GM21515 (cell line): ENCODE measurements around the gene HEBP1.
"Not testable (repeated sequence)": the region's sequence is repeated elsewhere in the genome, so short reads cannot be mapped to it uniquely, and the experiment has no call there.

Experiments used
- ATAC-seq: cut with Tn5 transposase; IDR thresholded peaks from one replicate; pipeline ENCODE4 v1.9.1; 2021; ENCODE audit not compliant: unreplicated experiment

HEBP1 gene, protein sequence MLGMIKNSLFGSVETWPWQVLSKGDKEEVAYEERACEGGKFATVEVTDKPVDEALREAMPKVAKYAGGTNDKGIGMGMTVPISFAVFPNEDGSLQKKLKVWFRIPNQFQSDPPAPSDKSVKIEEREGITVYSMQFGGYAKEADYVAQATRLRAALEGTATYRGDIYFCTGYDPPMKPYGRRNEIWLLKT

DNA sequence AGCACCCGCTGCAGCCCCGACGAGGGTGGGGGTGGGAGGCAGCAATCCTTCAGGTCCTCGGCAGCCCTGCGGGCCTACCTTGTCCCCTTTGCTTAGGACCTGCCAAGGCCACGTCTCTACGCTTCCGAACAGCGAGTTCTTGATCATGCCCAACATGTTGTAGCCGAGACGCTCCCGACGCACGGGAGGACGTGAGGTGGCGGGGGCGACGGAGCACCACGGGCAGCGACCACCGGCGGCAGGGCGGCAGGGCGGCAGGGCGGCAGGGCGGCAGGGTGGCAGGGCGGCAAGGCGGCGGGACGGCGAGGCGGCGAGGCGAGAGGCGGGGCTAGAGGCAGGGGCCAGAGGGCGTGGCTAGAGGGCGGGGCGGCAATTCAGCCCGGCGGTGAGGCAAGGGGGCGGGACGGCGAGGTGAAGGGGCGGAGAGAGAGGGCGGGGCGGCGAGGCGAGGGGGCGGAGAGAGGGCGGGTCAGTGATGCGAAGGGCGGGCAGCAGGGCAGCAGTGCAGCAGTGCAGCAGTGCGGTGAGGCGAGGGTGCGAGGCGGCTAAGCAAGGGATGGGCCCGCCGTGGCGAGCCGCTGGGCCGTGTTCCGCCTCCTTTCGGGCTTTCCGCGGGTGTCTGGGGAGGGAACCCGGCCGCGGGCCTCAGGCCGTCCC is at the start of gene HEBP1:
Gene HEBP1, minus strand, starts transcription at position 307 of the 657 bp plus-strand sequence. Its CDS starts 151 bp downstream, at position 156.
- peak; percentile 92 for ATAC-seq

DNA sequence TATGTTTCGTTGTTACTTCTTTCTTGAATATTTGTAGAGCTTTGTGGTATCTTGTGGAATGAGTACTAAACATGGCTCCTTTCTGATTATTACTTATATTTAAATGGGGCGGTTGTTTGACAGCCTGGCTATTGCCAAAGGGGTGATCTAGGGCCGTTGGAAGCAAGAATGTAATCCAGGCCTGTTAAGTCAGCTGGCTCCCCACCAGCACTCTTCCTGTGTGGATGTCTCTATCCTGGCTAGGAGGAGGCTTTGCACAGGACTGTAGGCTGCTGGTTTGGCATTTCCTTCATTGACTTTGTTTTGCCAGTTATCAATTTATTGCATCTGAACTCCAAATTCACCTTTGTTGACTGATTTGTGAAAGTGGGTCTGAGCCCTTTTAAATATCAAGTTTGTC is 49.8 kb upstream of the HEBP1 start:
- ATAC-seq, result no peak

DNA sequence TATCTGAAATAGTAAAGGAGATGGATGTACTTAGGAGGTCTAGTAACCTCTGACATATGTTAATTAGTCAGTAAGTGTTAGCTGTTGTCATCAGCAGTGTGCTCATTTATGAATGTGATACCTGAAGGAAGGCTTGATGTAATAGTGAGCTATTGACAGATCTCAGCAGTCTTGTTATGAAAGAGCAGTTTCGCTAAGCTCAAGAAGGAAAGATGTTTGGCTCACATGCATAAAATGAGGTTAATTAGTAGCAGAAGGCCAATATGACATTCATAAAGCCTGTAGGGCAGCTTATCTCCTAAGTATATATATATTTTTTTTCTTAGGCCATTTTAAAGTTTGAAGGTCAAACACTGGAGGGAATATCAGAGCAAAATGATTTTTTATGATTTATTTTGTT is 46.9 kb upstream of the HEBP1 start:
- ATAC-seq, result no peak

DNA sequence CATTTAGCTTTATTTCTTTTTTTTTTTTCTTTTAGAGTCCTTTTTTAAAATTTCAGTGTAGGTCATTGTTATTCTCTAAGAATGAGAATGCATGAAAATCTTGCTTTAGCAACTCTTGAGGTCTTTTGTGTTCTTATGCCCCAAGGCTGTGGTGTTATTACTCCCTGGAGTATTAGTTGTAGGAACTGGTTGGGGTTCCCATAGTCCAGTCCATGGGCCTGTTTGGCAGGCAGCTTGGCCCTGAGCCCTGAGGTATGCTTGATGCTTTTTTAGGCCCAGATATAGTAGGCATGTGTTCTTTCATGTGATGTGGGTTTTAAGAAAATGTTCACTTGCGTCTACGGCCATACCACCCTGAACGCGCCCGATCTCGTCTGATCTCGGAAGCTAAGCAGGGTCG is 45.8 kb upstream of the HEBP1 start:
- ATAC-seq, result no peak

DNA sequence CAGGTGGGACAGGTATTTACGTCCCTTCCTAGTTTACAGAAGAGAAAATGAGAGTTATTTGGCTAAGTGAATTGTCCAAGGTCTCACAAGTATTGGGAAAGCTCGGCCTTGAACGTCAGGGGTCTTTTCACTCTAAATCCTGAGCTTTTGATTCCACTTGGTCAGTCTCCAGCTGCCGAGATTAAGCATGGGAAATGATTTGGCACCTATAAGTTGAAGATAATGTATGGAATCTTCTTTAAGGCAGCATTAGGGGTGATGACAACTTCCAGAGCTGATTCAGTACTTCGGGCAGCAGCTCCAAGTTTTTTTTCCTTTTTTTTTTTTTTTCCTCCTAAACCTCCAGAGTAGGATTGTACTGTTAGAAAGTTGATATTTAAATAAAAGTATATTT is 44.8 kb upstream of the HEBP1 start:
- ATAC-seq, result no peak

DNA sequence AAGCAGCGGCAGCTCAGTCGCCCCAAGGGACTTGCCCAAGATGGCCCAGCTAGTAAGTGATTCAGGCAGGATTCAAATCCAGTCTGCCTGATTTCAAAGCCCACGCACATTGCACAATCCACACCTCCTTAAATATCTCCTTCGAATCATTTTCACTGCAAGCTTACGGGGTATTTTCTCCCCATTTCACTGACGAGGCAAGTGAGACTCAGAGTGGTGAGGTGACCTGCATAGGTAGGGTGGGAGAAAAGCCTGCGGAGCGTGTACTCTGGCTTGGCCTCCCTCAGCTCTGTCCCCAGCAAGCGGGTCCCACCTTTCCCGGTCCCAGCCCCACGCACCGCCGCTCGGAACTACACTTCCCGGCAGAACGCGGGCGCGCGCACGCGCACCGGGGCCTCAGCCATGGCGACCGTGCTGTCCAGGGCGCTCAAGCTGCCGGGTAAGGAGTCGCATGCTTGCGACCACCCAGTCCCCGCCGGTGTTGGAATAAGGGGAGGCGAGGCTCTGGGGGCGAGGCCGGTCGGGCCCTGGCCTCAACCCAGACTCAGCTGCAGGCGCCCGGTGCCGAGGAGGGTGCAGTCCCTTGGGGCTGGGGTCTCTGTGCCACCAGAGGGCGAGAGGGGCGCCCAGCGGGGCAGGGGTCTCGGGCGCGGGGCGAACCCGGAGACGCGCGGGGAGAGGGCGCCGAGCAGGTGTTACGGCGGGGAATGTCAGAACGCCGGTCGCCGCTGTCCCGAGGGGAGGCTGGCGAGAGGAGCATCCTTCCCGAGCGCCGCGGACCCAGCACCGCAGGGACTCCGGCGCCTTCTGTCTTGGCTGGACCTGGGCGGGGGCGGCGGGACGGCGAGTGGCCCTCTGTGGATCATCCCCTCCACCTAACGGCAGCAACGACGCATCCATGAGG is 44.2 kb upstream of the HEBP1 start, which contains the start of gene FAM234B:
Gene FAM234B, plus strand, starts transcription at position 380 of the 904 bp plus-strand sequence. Its CDS starts 23 bp downstream, at position 403.
- ATAC-seq, result peak; percentile 81

DNA sequence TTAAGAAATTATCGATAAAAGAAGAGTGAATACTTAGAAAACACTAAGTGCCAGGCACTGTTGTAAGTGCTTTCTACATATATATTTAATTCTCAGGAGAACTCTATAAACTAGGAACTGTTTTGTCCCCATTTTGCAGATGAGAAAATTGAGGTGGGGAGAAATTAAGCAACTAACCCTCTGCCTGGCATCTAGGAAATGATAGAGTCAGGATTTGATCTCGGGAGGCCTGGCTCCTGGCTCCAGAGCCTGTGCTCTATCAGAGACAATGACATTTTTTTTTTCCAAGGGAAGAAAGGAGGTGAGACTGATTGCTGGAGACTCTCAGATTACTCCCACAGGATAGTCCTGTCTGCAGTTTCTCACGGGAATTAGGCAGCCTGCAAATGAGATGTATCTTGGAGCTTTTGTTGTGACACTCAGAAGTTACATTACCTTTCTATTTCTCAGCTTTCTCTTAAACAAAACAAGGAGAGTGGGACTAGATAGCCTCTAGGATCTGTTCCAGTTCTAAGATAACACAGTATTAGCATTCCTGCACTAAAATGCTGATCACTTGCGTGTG is 42.7 kb upstream of the HEBP1 start:
- no peak for ATAC-seq

DNA sequence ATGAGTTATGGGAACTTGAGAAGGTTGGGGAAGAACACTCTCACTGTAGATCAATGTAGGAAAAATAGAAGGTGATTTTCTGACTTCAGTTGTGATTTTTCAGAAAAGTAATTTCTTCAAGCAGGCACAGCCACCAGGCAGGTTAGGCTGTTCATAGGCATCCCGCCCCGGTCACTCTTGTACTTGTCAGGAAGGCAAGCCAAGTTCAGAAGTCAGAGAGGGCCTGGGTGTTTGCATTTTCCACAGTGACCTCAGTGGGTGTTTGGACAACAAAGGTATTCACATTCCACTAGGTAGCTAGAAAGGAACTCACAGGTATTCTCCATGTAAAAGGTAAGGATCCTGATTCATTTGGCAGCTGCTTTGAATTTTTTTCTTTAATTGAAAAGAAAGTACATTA is 41.2 kb upstream of the HEBP1 start:
- no peak for ATAC-seq

DNA sequence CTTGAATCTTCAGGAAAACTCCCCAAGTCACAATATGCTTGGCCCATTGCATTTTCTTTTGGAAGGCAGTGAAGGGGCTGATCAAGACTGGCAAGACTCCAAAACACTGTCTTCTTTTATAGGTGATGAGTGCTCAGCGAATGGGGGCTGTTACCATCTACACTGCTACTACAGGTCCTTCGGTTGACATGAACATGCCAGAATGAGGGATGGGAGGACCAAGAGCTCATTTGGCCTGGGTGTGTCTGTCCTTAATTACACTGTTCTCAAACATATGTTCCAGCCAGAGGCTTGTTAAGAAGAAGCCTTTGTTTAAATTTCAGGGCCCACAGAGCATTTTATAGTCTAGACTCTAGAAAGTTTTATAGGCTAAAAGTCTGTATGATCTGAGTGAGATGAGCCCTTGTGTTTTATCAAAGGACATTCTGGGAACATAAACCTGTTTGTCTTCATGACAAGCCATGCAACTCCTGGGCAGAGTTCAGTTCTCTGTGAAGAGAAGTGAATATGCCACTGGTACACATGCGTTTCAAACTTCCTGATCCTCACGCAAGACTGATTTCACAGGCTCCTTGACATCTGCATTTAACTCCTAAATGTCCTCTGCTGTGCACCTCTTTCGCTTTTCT is 39.4 kb upstream of the HEBP1 start:
- ATAC-seq, result no peak

DNA sequence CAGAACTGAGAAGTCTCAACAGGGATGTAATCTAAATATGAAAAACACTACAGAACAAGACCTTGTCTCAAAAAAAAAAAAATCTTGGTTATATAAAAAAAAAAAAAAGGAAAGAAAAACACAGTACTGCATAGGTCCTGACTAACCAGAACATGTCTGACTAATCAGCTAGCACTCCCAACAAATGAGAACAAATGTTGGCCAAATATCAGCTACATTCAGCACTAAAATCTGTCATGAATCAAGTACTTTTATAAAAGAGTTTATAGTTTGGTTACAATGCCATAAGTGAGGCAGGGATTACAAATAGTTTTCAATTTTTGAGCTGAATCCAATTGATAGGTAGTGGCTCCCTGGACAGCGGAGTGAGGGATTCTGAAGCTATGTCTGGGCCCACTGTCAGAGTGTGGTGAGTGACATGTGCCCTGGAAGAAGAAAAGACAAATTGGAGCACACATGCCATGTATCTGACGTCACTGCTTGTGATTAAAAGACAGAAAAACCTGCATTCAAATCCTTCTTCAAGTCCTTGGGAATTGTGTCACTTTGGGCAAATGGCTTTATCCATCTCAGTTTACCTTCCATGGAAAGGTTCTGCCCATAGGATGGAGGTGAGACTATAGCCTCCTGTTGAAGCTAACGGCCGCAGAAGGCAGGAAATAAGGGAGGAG is 38.6 kb upstream of the HEBP1 start:
- no peak for ATAC-seq

DNA sequence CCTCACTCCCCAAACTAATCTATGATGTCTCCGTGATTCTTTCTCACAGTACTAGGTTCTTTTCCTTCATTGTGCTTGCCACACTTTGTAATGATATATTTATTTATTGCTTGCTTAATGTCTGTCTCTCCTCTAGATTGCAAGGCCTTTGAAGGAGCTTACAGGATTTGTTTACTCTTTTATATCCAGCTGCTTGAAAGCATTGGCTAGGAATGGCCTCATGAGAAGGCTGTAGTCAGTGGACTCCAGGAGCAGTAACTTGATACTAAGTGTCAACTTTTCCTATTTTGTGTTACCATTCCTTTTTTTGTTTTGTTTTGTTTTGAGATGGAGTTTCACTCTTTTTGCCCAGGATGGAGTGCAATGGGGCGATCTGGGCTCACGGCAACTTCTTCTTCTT is 36.8 kb upstream of the HEBP1 start:
- ATAC-seq, result no peak

DNA sequence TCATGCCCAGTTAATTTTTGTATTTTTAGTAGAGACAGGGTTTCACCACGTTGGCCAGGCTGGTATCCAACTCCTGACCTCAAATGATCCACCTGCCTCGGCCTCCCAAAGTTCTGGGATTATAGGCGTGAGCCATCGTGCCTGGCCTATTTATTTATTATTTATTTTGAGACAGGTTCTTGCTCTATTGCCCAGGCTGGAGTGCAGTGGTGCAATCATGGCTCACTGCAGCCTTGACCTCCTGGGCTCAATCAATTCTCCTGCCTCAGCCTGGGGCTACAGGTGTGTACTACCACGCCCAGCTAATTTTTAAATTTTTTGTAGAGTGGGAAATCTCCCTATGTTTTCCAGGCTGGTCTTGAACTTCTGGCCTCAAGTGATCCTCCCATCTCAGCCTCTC is 35.3 kb upstream of the HEBP1 start:
- not testable (repeated sequence) for ATAC-seq

DNA sequence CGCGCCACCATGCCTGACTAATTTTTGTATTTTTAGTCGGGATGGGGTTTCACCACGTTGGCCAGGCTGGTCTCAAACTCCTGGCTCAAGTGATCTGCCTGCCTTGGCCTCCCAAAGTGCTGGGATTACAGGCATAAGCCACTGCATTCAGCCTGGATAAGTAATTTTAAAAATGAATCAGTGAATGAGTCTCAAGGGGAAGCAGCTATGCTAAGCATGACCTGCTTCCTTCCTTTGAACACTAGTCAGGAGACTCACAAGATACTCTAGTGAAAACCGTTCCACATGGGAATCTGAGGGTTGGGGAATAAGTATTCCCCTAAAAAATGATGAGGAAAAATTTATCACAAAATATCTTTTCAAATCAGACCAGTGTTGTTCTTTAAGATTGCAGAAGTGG is 33.4 kb upstream of the HEBP1 start:
- no peak for ATAC-seq

DNA sequence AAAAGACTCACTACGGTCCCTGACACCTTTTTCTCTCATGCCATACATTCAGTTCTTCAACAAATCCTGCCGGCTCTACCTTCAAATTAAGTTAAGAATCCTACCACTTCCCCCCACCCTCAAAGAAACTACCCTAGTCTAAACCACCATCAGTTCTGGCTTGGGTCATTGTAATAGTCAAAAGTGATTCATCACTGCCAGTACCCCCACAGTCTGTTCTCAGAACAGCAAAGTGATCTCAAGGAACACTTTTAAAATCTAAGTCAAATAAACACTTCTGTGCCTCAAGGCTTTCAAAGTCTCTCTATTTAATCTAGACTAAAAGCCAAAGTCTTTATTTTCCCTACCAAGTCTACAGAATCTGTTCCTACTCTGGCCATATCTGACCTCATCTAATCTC is 32.1 kb upstream of the HEBP1 start:
- no peak for ATAC-seq

DNA sequence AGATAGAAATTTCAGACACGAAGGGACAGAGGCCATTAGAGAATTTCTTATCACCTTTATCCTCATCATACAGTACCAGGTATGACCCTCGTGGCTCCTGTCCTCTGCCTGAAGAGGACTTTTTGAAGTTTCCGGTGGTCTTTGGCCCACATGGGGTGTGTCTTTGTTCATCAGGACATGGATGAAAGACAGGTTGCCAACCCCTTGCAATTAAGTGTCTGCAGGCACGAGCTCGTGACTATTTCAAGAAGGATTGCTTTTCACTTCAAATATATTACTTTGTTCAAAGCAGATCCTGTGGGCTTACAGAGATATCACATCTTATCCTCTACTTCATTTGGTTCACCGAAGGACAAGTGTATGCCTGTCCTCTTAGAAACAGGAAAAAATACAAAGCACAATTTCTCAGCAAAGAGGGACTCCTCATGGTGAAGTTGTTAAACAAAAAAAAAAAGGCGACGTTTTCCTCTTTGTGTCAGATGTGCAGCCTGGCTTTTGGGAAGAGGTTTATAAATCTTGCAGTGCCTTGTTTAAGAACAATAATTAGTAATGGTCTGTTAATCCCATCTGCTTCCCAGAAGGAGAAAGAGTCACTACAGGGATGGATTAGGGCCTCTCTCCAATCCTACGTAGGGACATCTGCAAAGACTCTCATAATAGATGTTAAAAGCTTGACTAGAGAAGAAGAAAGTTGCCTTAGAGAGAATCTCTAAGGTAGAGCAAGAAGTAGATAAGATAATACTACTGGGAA is 30.7 kb upstream of the HEBP1 start:
- no peak for ATAC-seq

DNA sequence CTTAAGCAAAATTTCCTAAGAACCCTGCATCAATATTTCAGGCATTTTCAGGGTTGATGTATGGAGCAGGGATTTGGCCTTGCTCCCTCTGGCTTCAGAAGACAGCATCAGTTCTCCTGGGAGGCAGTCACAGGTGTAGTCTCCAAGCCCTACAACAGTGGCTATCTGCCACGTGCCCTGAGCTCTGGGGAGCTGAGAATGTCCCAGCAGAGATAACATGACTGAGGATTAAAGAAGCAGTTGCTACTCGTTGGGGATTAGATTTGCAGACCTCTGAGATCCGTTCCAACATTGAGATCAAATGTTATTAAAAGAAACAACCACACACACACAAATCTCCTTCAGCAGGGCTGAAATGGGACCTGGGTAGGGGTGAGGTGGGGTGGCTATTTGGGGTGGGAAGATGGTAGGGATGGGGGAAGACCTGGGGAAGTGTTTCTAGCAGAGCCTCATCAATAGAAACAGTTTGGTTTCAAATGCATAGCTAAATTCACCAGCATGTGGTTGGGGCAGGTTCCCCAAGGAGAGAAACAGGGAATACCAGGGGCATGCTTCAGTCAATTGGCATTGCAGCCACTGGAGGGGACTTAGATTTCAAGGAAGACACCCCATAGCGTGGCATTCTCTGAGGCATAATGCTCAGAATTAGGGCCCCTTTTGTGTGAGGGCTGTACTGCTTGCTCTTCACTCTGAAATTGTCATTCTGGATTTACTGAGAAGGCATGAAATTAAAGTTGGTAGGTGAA is 28.9 kb upstream of the HEBP1 start:
- ATAC-seq, result no peak

DNA sequence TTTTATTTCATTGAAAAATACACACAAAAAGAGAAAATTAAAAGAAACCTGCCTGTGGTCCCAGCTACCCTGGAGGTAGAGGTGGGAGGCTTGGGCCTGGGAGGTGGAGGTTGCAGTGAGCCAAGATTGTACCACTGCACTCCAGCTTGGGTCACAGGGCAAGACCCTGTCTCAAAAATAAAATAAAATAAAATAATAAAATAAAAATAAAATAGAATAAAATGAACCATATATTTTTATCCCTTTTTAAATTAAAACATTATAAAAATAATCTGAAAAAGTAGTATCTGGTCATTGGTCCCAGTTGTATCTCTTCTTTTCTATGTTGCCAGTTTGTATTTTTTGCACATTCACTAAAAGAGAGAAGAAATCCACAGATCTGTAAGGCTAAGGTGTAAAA is 27.4 kb upstream of the HEBP1 start:
- ATAC-seq, result no peak

DNA sequence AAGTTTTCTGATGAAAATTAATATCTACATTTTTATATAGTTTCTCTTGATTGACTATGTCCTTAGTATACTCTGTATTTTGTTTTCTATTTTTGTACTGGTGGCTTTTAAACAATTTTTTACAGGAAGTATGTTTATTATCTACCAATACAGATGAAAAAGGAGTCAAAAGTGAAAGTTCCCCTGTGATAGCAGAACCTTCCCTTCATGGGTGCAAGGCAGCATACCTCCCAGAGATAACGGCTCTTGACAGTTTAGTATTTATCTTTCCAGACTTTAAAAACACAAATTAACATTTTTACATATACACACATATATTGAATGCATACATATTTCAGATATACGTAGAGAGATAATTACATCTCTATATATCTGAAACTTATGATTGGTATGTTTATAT is 27.0 kb upstream of the HEBP1 start:
- ATAC-seq, result no peak

DNA sequence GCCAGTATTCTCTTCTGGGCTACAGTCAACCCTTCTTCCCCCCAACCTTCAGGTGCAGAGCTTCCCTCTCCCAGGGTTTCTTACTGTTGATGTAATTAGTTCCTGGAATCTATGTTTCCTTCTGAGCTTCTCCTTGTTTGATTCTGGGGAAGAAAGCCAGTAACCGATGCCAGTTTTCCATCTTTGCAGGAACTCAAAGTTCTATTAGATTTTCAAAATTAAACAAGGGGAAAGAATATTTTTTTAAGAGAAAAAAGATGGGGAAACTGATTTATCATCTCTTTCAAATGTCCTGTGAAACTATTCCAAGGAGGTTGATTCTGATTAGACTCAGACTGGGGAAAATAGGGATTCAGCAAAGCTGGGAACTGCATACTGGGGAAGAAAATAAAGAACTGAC is 26.2 kb upstream of the HEBP1 start:
- no peak for ATAC-seq
